NCI-H128 (cell line): ENCODE data around the gene REEP5.
"Not testable (repeated sequence)": the region's sequence is repeated elsewhere in the genome, so short reads cannot be mapped to it uniquely, and the experiment has no call there.

Experiments
- DNase-seq: peaks from one replicate; lab custom pipeline; 2025; ENCODE audit not compliant: unreplicated experiment; lab: John Stamatoyannopoulos, UW

The REEP5 gene

GRCh38 chr5:112892776-112893175, 29.3 kb downstream of the REEP5 start:
- DNase-seq, result no peak

DNA sequence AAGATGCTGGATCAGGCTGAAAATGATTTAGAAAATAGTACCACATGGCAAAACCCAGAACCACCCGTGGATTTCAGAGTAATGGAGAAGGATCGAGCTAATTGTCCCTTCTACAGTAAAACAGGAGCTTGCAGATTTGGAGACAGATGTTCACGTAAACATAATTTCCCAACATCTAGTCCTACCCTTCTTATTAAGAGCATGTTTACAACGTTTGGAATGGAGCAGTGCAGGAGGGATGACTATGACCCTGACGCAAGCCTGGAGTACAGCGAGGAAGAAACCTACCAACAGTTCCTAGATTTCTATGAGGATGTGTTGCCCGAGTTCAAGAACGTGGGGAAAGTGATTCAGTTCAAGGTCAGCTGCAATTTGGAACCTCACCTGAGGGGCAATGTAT, 30.0 kb downstream of the REEP5 start:
- not testable (repeated sequence) for DNase-seq

- no peak for DNase-seq
Observed at GRCh38 chr5:112886975-112887374, 35.1 kb downstream of the REEP5 start.

GRCh38 chr5:112885001-112885400, 37.0 kb downstream of the REEP5 start:
- no peak for DNase-seq

GRCh38 chr5:112883192-112883591, 38.8 kb downstream of the REEP5 start:
- DNase-seq, result no peak

- no peak for DNase-seq
Observed at GRCh38 chr5:112880219-112880964, 41.6 kb downstream of the REEP5 start.

GRCh38 chr5:112878760-112879159, 43.3 kb downstream of the REEP5 start:
- no peak for DNase-seq

DNA sequence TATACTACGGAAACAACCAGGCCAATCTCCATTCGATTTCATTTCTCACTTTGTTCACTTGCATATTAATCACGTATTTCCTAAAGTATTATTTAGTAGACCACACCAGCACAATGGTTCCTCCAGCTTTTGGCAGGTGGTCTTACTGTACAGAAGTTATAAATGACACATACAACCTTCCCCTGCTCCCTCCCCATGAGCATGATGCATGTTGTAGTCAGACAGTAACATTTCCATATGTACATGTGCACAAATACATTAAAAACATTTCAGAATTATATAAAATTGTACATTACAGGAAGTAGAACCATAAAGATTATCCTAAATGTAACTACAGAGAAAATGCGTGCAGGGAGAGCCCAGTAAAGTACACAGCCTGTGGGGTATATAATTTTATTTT, 43.9 kb downstream of the REEP5 start:
- no peak for DNase-seq

GRCh38 chr5:112876362-112876761, 45.7 kb downstream of the REEP5 start:
- DNase-seq, result no peak

DNA sequence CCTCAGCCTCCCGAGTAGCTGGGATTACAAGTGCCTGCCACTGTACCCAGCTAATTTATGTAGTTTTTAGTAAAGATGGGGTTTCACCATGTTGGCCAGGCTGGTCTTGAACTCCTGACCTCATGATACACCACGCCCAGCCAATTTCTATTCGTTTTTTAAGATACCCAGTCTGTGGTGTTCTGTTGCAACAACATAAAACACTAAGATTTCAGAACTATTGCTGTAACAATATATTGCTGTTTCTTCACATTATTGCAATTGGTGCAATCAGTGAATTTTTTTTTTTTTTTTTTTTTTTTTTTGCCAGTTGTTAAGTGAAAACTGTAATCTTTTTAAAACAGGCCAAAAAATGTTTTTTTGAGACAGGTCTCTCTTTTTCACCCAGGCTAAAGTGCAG, 51.1 kb downstream of the REEP5 start:
- no peak for DNase-seq

DNA sequence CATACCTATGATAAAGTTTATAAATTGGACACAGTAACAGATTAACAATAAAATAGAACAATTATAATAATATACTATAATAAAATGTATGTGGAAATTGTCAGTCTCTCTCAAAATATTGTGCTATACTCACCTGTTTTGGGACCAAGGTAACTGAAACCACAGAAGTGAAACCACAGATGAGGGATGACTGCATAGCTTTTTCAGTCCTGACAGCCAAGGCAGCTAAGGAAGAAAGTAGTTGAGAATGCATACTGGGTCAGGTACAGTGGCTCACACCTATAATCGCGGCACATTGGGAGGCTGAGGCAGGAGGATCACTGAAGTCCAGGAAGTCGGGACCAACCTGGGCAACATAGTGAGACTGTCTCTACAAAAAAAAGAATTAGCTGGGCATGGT, 52.1 kb downstream of the REEP5 start:
- no peak for DNase-seq

GRCh38 chr5:112867411-112867810, 54.6 kb downstream of the REEP5 start:
- no peak for DNase-seq

GRCh38 chr5:112866739-112867138, 55.3 kb downstream of the REEP5 start:
- DNase-seq, result no peak

DNA sequence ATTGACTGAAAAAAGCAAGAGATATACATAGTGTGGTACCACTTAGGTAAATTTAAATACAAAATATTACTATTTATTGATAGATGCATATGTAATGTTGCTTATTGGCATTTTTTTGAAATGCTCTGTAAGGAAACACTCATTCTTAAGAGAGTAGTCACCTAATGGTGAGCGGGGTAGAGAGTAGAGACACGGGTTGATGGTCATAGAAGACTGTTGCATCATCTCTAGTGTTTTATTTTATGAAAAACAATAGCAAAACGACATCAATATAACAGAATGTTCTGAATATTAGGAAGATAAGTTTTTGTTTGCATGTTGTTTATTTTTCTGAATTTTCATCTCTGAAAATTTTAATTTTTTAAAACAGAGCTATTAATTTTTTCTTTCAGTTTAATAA, 56.9 kb downstream of the REEP5 start:
- no peak for DNase-seq

GRCh38 chr5:112863549-112863948, 58.5 kb downstream of the REEP5 start:
- no peak for DNase-seq

DNA sequence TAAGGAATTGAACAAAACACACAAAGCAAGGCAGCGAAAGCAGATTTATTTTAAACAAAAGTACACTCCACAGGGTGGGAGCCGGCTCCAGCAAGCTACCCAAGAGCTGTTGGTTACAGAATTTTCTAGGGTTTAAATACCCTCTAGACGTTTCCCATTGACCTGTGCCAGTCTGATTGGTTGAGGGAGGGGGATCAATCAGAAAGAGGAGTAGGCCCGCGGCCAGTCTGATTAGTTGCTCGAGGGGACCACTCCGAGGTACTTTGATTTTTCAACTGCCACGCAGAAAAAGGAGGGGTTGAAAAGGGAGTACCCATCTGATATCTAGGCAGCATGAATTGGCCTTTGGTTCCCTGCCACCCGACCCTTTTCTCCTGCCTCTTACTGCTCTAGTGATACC, 59.9 kb downstream of the REEP5 start:
- no peak for DNase-seq

- DNase-seq, result no peak
Observed at GRCh38 chr5:112861638-112861985, 60.4 kb downstream of the REEP5 start.

- DNase-seq, result peak; percentile 81
Observed at GRCh38 chr5:112860929-112861637, 60.9 kb downstream of the REEP5 start, which contains the start of gene SRP19. SRP19 (plus strand) TSS chr5:112861287; CDS start chr5:112861377, 90 bp downstream.

DNA sequence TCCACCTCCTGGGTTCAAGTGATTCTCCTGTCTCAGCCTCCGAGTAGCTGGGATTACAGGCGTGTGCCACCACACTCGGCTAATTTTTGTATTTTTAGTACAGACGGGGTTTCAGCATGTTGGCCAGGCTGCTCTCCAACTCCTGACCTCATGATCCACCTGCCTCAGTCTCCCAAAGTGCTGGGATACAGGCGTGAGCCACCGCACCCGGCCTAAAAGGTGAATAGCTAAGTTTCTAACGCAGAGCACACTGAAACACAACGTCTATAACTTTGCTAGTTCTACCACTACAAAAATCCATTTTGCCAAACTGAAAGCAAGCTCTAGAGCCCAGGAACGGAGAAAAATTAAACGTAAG, 61.5 kb downstream of the REEP5 start:
- not testable (repeated sequence) for DNase-seq

DNA sequence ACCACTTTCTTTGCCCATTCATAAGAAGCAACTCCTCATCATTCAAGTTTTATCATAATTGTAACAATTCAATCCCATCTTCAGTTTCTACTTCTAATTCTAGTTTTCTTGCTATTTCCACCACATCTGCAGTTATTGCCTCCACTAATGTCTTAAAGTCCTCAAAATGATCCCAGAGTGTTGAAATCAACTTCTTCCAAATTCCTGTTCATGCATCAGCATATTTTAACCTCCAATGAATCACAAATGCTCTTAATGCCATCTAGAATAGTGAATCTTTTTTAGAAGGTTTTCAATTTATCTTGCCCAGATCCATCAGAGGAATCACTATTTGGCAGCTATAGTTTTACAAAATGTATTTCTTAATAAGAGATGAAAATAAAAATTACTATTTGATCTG, 64.2 kb downstream of the REEP5 start:
- DNase-seq, result no peak

DNA sequence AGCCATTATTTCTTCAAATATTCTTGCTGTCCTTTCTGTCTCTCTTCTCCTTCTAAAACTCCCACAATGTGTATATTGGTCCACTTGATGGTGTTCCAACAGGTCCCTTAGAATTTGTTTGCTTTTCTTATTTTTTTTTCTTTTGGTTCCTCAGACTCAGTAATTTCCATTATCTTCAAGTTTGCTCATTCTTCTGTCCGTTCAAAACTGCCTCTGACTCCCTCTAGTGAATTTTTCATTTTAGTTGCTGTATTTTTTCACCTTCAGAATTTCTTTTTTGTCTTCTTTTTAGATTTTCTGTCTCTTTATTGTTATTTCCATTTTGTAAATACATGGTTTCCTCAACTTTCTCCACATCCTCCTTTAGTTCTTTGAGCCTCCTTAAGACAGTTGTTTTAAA, 67.4 kb downstream of the REEP5 start:
- DNase-seq, result no peak

GRCh38 chr5:112849912-112850311, 72.1 kb downstream of the REEP5 start:
- no peak for DNase-seq
